ENCODE results near the gene PLAAT5.
"Not testable (repeated sequence)": the region's sequence is repeated elsewhere in the genome, so short reads cannot be mapped to it uniquely, and the experiment has no call there.

Gene PLAAT5

GRCh38 chr11:63530021-63530420 is 39.1 kb upstream of the PLAAT5 start:
- Histone ChIP-seq H3K9ac (no peak overlapping the region), H3K36me3 (no peaks in the 10 kb centered on the region), H4K20me1 (no peaks in the 10 kb centered on the region), H3K27me3 (no peaks in the 10 kb centered on the region), H3K4me3 (no peak overlapping the region), H3K4me1 (peaks cover 58% of the 10 kb centered on the region), H3K27ac (no peak overlapping the region), H3K4me2 (no peak overlapping the region), H3K9me3 (no peaks in the 10 kb centered on the region)
- TF ChIP-seq Cebpa-rat (IDR thresholded peaks at IDR 0.05) = no peak

GRCh38 chr11:63529373-63529772 is 38.4 kb upstream of the PLAAT5 start:
- not testable (repeated sequence) for H3K27ac ChIP-seq, H4K20me1 ChIP-seq, H3K27me3 ChIP-seq, H3K4me3 ChIP-seq, H3K9me3 ChIP-seq, H3K9ac ChIP-seq, H3K36me3 ChIP-seq
- H3K4me1 ChIP-seq = peaks cover 56% of the 10 kb centered on the region
- H3K4me2 ChIP-seq = peak overlapping the region; percentile 0; the same call in 1 of the 2 replicates

GRCh38 chr11:63528729-63529278 is 37.8 kb upstream of the PLAAT5 start:
- H3K27me3 ChIP-seq, H3K4me2 ChIP-seq, H3K9ac ChIP-seq, H4K20me1 ChIP-seq, H3K27ac ChIP-seq, H3K9me3 ChIP-seq, H3K4me3 ChIP-seq, H3K36me3 ChIP-seq: not testable (repeated sequence)
- H3K4me1 ChIP-seq = peaks cover 51% of the 10 kb centered on the region

- peaks cover 12% of the 10 kb centered on the region for H3K9me3 ChIP-seq
- not testable (repeated sequence) for H3K27ac ChIP-seq, H3K9ac ChIP-seq, H3K27me3 ChIP-seq, H3K4me3 ChIP-seq, H3K36me3 ChIP-seq, H4K20me1 ChIP-seq
- peak overlapping the region; percentile 64 for H3K4me2 ChIP-seq
- peaks cover 48% of the 10 kb centered on the region for H3K4me1 ChIP-seq
These were observed 37.2 kb upstream of the PLAAT5 start for GRCh38 chr11:63528156-63528555.

- H3K4me3 ChIP-seq = no peak overlapping the region
- H3K4me2 ChIP-seq = peak overlapping the region; percentile 64
- no peaks in the 10 kb centered on the region for H3K36me3 ChIP-seq
- H3K9ac ChIP-seq = no peak overlapping the region
- peaks cover 43% of the 10 kb centered on the region for H3K4me1 ChIP-seq
- H3K27ac ChIP-seq = no peak overlapping the region
- H3K27me3 ChIP-seq = no peaks in the 10 kb centered on the region
- no peaks in the 10 kb centered on the region for H4K20me1 ChIP-seq
- TF ChIP-seq Cebpa-rat (IDR thresholded peaks at IDR 0.05) = no peak
- H3K9me3 ChIP-seq = peaks cover 17% of the 10 kb centered on the region
These were observed 36.7 kb upstream of the PLAAT5 start for GRCh38 chr11:63527667-63528066.

GRCh38 chr11:63523151-63523550 is 32.2 kb upstream of the PLAAT5 start:
- H4K20me1 ChIP-seq = no peaks in the 10 kb centered on the region
- H3K4me2 ChIP-seq = no peak overlapping the region
- no peaks in the 10 kb centered on the region for H3K36me3 ChIP-seq
- H3K9me3 ChIP-seq = peaks cover 26% of the 10 kb centered on the region
- TF ChIP-seq Cebpa-rat (IDR thresholded peaks at IDR 0.05) = no peak
- no peak overlapping the region for H3K4me3 ChIP-seq
- H3K9ac ChIP-seq = no peak overlapping the region
- H3K4me1 ChIP-seq = peaks cover 22% of the 10 kb centered on the region
- H3K27ac ChIP-seq = no peak overlapping the region
- no peaks in the 10 kb centered on the region for H3K27me3 ChIP-seq

GRCh38 chr11:63521896-63522295 is 30.9 kb upstream of the PLAAT5 start:
- Histone ChIP-seq H3K9ac (no peak overlapping the region), H3K4me2 (no peak overlapping the region), H3K36me3 (no peaks in the 10 kb centered on the region), H3K27ac (no peak overlapping the region), H4K20me1 (no peaks in the 10 kb centered on the region), H3K9me3 (peaks cover 26% of the 10 kb centered on the region), H3K4me1 (peaks cover 14% of the 10 kb centered on the region), H3K27me3 (no peaks in the 10 kb centered on the region), H3K4me3 (no peak overlapping the region)
- no peak for TF ChIP-seq Cebpa-rat (IDR thresholded peaks at IDR 0.05)

GRCh38 chr11:63520606-63521170 is 29.7 kb upstream of the PLAAT5 start:
- Histone ChIP-seq H3K4me3 (no peak overlapping the region), H3K9ac (no peak overlapping the region), H3K4me2 (no peak overlapping the region), H3K27me3 (no peaks in the 10 kb centered on the region), H4K20me1 (no peaks in the 10 kb centered on the region), H3K9me3 (peaks cover 26% of the 10 kb centered on the region), H3K27ac (no peak overlapping the region), H3K4me1 (peaks cover 16% of the 10 kb centered on the region), H3K36me3 (no peaks in the 10 kb centered on the region)
- TF ChIP-seq Cebpa-rat (IDR thresholded peaks at IDR 0.05) = no peak

- peak overlapping the region; percentile 36 for H3K4me2 ChIP-seq
These were observed 27.6 kb upstream of the PLAAT5 start for GRCh38 chr11:63518548-63518947.

GRCh38 chr11:63517156-63517555 is 26.2 kb upstream of the PLAAT5 start:
- H3K4me2 ChIP-seq = no peak overlapping the region

More at GRCh38 chr11:63518548-63518947, 27.6 kb upstream of the PLAAT5 start:
- peaks cover 17% of the 10 kb centered on the region for H3K9me3 ChIP-seq
- no peaks in the 10 kb centered on the region for H4K20me1 ChIP-seq
- no peaks in the 10 kb centered on the region for H3K36me3 ChIP-seq
- H3K27me3 ChIP-seq = no peaks in the 10 kb centered on the region
- H3K9ac ChIP-seq = no peak overlapping the region
- no peak overlapping the region for H3K4me3 ChIP-seq
- no peak overlapping the region for H3K27ac ChIP-seq
- TF ChIP-seq Cebpa-rat (IDR thresholded peaks at IDR 0.05) = no peak
- H3K4me1 ChIP-seq = peaks cover 22% of the 10 kb centered on the region

GRCh38 chr11:63516109-63516508 is 25.1 kb upstream of the PLAAT5 start:
- TF ChIP-seq Cebpa-rat (IDR thresholded peaks at IDR 0.05) = no peak
- peaks cover 27% of the 10 kb centered on the region for H3K4me1 ChIP-seq
- H4K20me1 ChIP-seq = no peaks in the 10 kb centered on the region
- H3K9me3 ChIP-seq = peaks cover 8% of the 10 kb centered on the region
- no peaks in the 10 kb centered on the region for H3K27me3 ChIP-seq
- no peak overlapping the region for H3K27ac ChIP-seq
- H3K9ac ChIP-seq = no peak overlapping the region
- no peak overlapping the region for H3K4me2 ChIP-seq
- no peak overlapping the region for H3K4me3 ChIP-seq
- no peaks in the 10 kb centered on the region for H3K36me3 ChIP-seq

More at GRCh38 chr11:63517156-63517555, 26.2 kb upstream of the PLAAT5 start:
- TF ChIP-seq Cebpa-rat (IDR thresholded peaks at IDR 0.05) = no peak
- Histone ChIP-seq H3K9me3 (peaks cover 9% of the 10 kb centered on the region), H3K4me1 (peaks cover 22% of the 10 kb centered on the region), H3K27me3 (no peaks in the 10 kb centered on the region), H3K27ac (no peak overlapping the region), H3K36me3 (no peaks in the 10 kb centered on the region), H3K4me3 (no peak overlapping the region), H3K9ac (no peak overlapping the region), H4K20me1 (no peaks in the 10 kb centered on the region)

All from BLaER1 (cell line).